ENCODE measurements around the gene DRAXIN. TPM values are rescaled to one million over a fixed set of nuclear protein-coding genes. Genes with fewer than 3 reads are reported as not detected.

The DRAXIN gene
- total RNA-seq, 1 experiment from 2014 or later: 5.5 TPM

GRCh38 chr1:11774753-11775152, 83.2 kb downstream of the DRAXIN start:
- BruUV-seq (replicated peaks): no TSS peak
- TF ChIP-seq CTCF (conservative IDR thresholded peaks at IDR 0.05; ENCODE audit: low read depth, low read length): no peak
- no peak for TF ChIP-seq EZH2 (IDR thresholded peaks at IDR 0.05; ENCODE audit: borderline replicate concordance, low read depth, low read length, poor library complexity, severe bottlenecking)
- no peaks in the 10 kb centered on the region for H3K27me3 ChIP-seq (replicated peaks; ENCODE audit: insufficient read depth, low read depth, low read length, poor library complexity)
- H3K36me3 ChIP-seq (ENCODE audit: insufficient read depth, low read length, poor library complexity, severe bottlenecking): no peaks in the 10 kb centered on the region
- no peak for DNase-seq (ENCODE audit: low spot score)
- no peaks in the 10 kb centered on the region for H3K4me1 ChIP-seq (ENCODE audit: insufficient read depth, low read length, poor library complexity, severe bottlenecking)
- intact Hi-C loops (cut with micrococcal nuclease; ENCODE audit: unreplicated experiment): no loop called here
- no peak overlapping the region for H3K4me3 ChIP-seq (ENCODE audit: low read depth, low read length, poor library complexity, severe bottlenecking)
- CTCF ChIA-PET: no interaction called here
- no peaks in the 10 kb centered on the region for H3K9me3 ChIP-seq (ENCODE audit: low read depth, low read length, poor library complexity, severe bottlenecking)
- H3K27ac ChIP-seq (ENCODE audit: low read depth, low read length, poor library complexity, severe bottlenecking): no peak overlapping the region
- POLR2A ChIA-PET (ENCODE audit: low non-redundant PET): no interaction called here

Other genes with a start within 250 kb of the DRAXIN start
- gene DISP3, start 212.6 kb upstream of the DRAXIN start, total RNA-seq (2021): 0.49 and 0.79 TPM in 2 replicates
- 0.61 TPM in 1 of 2 replicates, not detected in the other for gene FBXO2, start 37.3 kb upstream of the DRAXIN start, total RNA-seq (2021)
- gene FBXO44, start 36.8 kb upstream of the DRAXIN start, total RNA-seq (2021): 19.3 and 28.2 TPM in 2 replicates
- 2.6 and 4.5 TPM in 2 replicates for gene FBXO6, start 27.5 kb upstream of the DRAXIN start, total RNA-seq (2021)
- 134 and 155 TPM in 2 replicates for gene MAD2L2, start 10.6 kb upstream of the DRAXIN start, total RNA-seq (2021)
- 23.6 and 33.5 TPM in 2 replicates for gene AGTRAP, start 44.4 kb downstream of the DRAXIN start, total RNA-seq (2021)
- not detected in 2 replicates for gene C1orf167, start 70.5 kb downstream of the DRAXIN start, total RNA-seq (2021)
- 23.3 and 25.8 TPM in 2 replicates for gene MTHFR, start 114.3 kb downstream of the DRAXIN start, total RNA-seq (2021)
- gene CLCN6, start 114.5 kb downstream of the DRAXIN start, total RNA-seq (2021): 42.0 and 48.1 TPM in 2 replicates
- not detected in 2 replicates for gene NPPA, start 156.1 kb downstream of the DRAXIN start, total RNA-seq (2021)
- gene NPPB, start 167.2 kb downstream of the DRAXIN start, total RNA-seq (2021): not detected in 2 replicates
- gene KIAA2013, start 234.7 kb downstream of the DRAXIN start, total RNA-seq (2021): 52.4 and 53.4 TPM in 2 replicates
- 94.8 and 103 TPM in 2 replicates for gene PLOD1, start 243.0 kb downstream of the DRAXIN start, total RNA-seq (2021)